GM12878 (cell line): ENCODE data around the gene ERAS. TPM values are rescaled to one million over a fixed set of nuclear protein-coding genes. Genes with fewer than 3 reads are reported as not detected.

Source experiments
- ATAC-seq: fragments of 200-7000 bp; cut with Tn5 transposase; 3 replicates; pipeline ENCODE4 v1.9.1; 2020; ENCODE audit warnings: mild to moderate bottlenecking, moderate library complexity
- BruUV-seq: library from RNA; stranded (reverse); fragments of 400-500 nt; replicated peaks from 2 replicates; lab custom pipeline; 2021; lab: Mats Ljungman, UMichigan
- CTCF ChIA-PET: fragments of 300-600 bp; sonication (Branson Sonifier 250); formaldehyde crosslinking; extraction: SDS; loops from one replicate; lab custom pipeline; 2021; ENCODE audit warnings: inconsistent platforms; lab: Yijun Ruan, JAX
- POLR2A ChIA-PET: fragments of 350-600 bp; formaldehyde crosslinking; extraction: SDS; loops from one replicate; lab custom pipeline; 2021; ENCODE audit warnings: inconsistent platforms; lab: Charles Lee
- RAD21 ChIA-PET: fragments of 300-600 bp; sonication (Branson Sonifier 250); formaldehyde crosslinking; loops from one replicate; lab custom pipeline; 2023; ENCODE audit warnings: antibody characterized with exemption; ENCODE audit not compliant: unreplicated experiment; lab: Charles Lee
- SMC1A ChIA-PET: fragments of 300-600 bp; sonication (Branson Sonifier 250); formaldehyde crosslinking; loops from one replicate; lab custom pipeline; 2023; ENCODE audit not compliant: unreplicated experiment, uncharacterized antibody; lab: Charles Lee
- DNase-seq: peaks from one replicate; pipeline ENCODE4 v3.0.0-alpha.2; 2011; ENCODE audit warnings: low read depth, low spot score
- FAIRE-seq: peaks from 3 replicates; lab custom pipeline; 2011; peaks lifted over from hg19 to GRCh38; lab: Jason Lieb, UNC
- H2AFZ ChIP-seq: 2 replicates; pipeline ENCODE4 v1.6.0; 2011; ENCODE audit warnings: low read depth, low read length, control low read depth; ENCODE audit not compliant: control insufficient read depth
- H3K27ac ChIP-seq: 2 replicates; pipeline ENCODE4 v1.5.1; 2011; ENCODE audit warnings: control low read depth; ENCODE audit not compliant: control insufficient read depth, insufficient read depth
- H3K27me3 ChIP-seq, 2 experiments: replicated peaks in 1 of 2; 2 replicates each; pipeline versions ENCODE4 v1.6.0 to v1.6.1; 2011; ENCODE audit warnings: low read length in 1 of 2; ENCODE audit not compliant: control insufficient read depth in 2 of 2, insufficient read depth in 2 of 2
- H3K36me3 ChIP-seq, 2 experiments: 2 replicates each; pipeline ENCODE4 v1.5.1; 2011; ENCODE audit warnings: low read length in 1 of 2; ENCODE audit not compliant: control insufficient read depth in 2 of 2, insufficient read depth in 2 of 2
- H3K4me1 ChIP-seq: 2 replicates; pipeline ENCODE4 v1.6.1; 2011; ENCODE audit warnings: mild to moderate bottlenecking, low read length, moderate library complexity, mixed read lengths; ENCODE audit not compliant: control insufficient read depth, insufficient read depth
- H3K4me2 ChIP-seq: 2 replicates; pipeline ENCODE4 v1.6.0; 2011; ENCODE audit warnings: control low read depth; ENCODE audit not compliant: control insufficient read depth, insufficient read depth
- H3K4me3 ChIP-seq: fragments of 200-600 bp; sonication (generic); 2 replicates; pipeline ENCODE4 v1.5.1; 2016
- H3K79me2 ChIP-seq: 2 replicates; pipeline ENCODE4 v1.6.0; 2011; ENCODE audit warnings: low read length; ENCODE audit not compliant: control insufficient read depth, insufficient read depth
- H3K9ac ChIP-seq: 2 replicates; pipeline ENCODE4 v1.8.0; 2011; ENCODE audit warnings: low read length, control low read depth, mixed read lengths; ENCODE audit not compliant: control insufficient read depth, insufficient read depth
- H3K9me3 ChIP-seq: replicated peaks from 3 replicates; pipeline ENCODE4 v1.5.1; 2011; ENCODE audit warnings: mild to moderate bottlenecking, low read length; ENCODE audit not compliant: control insufficient read depth, insufficient read depth
- H4K20me1 ChIP-seq: 2 replicates; pipeline ENCODE4 v1.6.0; 2011; ENCODE audit not compliant: control insufficient read depth, insufficient read depth
- BACH1 ChIP-seq: fragments of 450-650 bp; IDR thresholded peaks from 2 replicates; pipeline ENCODE4 v1.6.1; 2017; ENCODE audit warnings: mild to moderate bottlenecking, borderline replicate concordance
- BCL3 ChIP-seq: IDR thresholded peaks from 2 replicates; pipeline ENCODE4 v1.6.1; 2011; ENCODE audit warnings: borderline replicate concordance, low read depth, mild to moderate bottlenecking, moderate library complexity, low read length; ENCODE audit not compliant: insufficient read depth, poor library complexity, severe bottlenecking
- CREM ChIP-seq: IDR thresholded peaks from 2 replicates; pipeline ENCODE4 v1.6.1; 2014; ENCODE audit warnings: antibody characterized with exemption, low read depth
- ELK1 ChIP-seq: IDR thresholded peaks from 2 replicates; pipeline ENCODE4 v1.6.1; 2012; ENCODE audit warnings: low read depth, low read length, improper control_type of control experiment
- EP300 ChIP-seq, 2 experiments: fragments of 150-350 bp in 1 of 2; IDR thresholded peaks; 2 replicates each; pipeline ENCODE4 v1.6.1; 2011 to 2012; ENCODE audit warnings: low read depth in 2 of 2, low read length in 2 of 2, borderline replicate concordance in 1 of 2, improper control_type of control experiment in 1 of 2, inconsistent platforms in 1 of 2; ENCODE audit not compliant: control insufficient read depth in 1 of 2
- IKZF1 ChIP-seq: fragments of 450-650 bp; conservative IDR thresholded peaks from 2 replicates; pipeline ENCODE4 v1.6.1; 2017; ENCODE audit warnings: antibody characterized with exemption, mild to moderate bottlenecking
- NFYB ChIP-seq: IDR thresholded peaks from 2 replicates; pipeline ENCODE4 v1.6.1; 2011; ENCODE audit warnings: low read depth, mild to moderate bottlenecking, low read length, improper control_type of control experiment, moderate library complexity; ENCODE audit not compliant: insufficient read depth
- NR2F1 ChIP-seq: fragments of 450-650 bp; conservative IDR thresholded peaks from 2 replicates; pipeline ENCODE4 v1.6.1; 2017; ENCODE audit warnings: mild to moderate bottlenecking
- PAX5 ChIP-seq: IDR thresholded peaks from 2 replicates; pipeline ENCODE4 v1.6.1; 2011; ENCODE audit warnings: low read depth, low read length, borderline replicate concordance
- POLR2A ChIP-seq: IDR thresholded peaks from 2 replicates; pipeline ENCODE4 v1.6.1; 2011; ENCODE audit warnings: low read depth, mild to moderate bottlenecking, low read length
- RUNX3 ChIP-seq: IDR thresholded peaks from 2 replicates; pipeline ENCODE4 v1.6.1; 2012; ENCODE audit warnings: low read length, inconsistent platforms
- TCF3 ChIP-seq: IDR thresholded peaks from 2 replicates; pipeline ENCODE4 v1.6.1; 2012; ENCODE audit warnings: low read depth, mild to moderate bottlenecking, low read length, borderline replicate concordance; ENCODE audit not compliant: insufficient read depth
- YBX1 ChIP-seq: fragments of 450-650 bp; IDR thresholded peaks from 2 replicates; pipeline ENCODE4 v1.6.1; 2016; ENCODE audit warnings: antibody characterized with exemption
- ZNF207 ChIP-seq: fragments of 450-650 bp; IDR thresholded peaks from 2 replicates; pipeline ENCODE4 v1.6.1; 2014; ENCODE audit warnings: antibody characterized with exemption, mild to moderate bottlenecking, borderline replicate concordance
- WGBS: methylation state at CpG from one replicate; pipeline ENCODE4 v1.1.6; 2016; ENCODE audit warnings: low lambda C conversion rate; ENCODE audit not compliant: insufficient replicate concordance, insufficient coverage; ENCODE audit errors: missing lambda C conversion rate; 5-methylcytosine and 5-hydroxymethylcytosine counted together
- in situ Hi-C: fragments of 300-500 bp; cut with MboI; formaldehyde crosslinking; loops from 9 replicates; pipeline ENCODE4 v1.14.3; 2018; ENCODE audit warnings: mixed read lengths
- intact Hi-C: fragments of 100-400 bp; cut with micrococcal nuclease; formaldehyde crosslinking; loops from one replicate; pipeline ENCODE4 v1.14.2; 2022; ENCODE audit not compliant: unreplicated experiment
- polyA plus RNA-seq, 11 experiments: library from polyadenylated mRNA; depleted of rRNA in 4 of 11; unstranded in 6 of 11; stranded (reverse) in 5 of 11; fragments of >200 nt; fragmentation: Nextera tagmentation in 4 of 11; fragmentation: Illumina TruSeq in 1 of 11; extraction: Ambion mirVana in 4 of 11; extraction: Trizol in 1 of 11; gene quantifications; 1 replicate in 1 of 11; 2 replicates in 10 of 11; pipeline versions ENCODE4 v1.2.1 to v1.2.3, GENCODE V29; 2011 to 2016; ENCODE audit warnings: inconsistent platforms in 2 of 11, missing spikeins in 2 of 11, low read depth in 1 of 11
- total RNA-seq, 4 experiments: library from RNA; depleted of rRNA in 3 of 4; stranded (reverse); fragments of >200 nt in 3 of 4; fragmentation: Illumina TruSeq in 1 of 4; extraction: Trizol in 1 of 4; gene quantifications; 2 replicates each; pipeline versions ENCODE4 v1.2.1 to v1.2.3, GENCODE V29; 2013 to 2021
- TF ChIP-seq, protein P1 (sequence below): fragments of 450-650 bp; IDR thresholded peaks from 2 replicates; pipeline ENCODE4 v1.6.1; 2014; ENCODE audit warnings: mild to moderate bottlenecking
- TF ChIP-seq, protein P2 (sequence below): fragments of 450-650 bp; IDR thresholded peaks from 2 replicates; pipeline ENCODE4 v1.6.1; 2017; ENCODE audit warnings: mild to moderate bottlenecking, moderate library complexity

ERAS gene
- total and polyA plus RNA-seq, 10 of the 15 experiments (the other 5 are each of a cell fraction or from before 2014, with no cell fraction given) = not detected

DNA sequence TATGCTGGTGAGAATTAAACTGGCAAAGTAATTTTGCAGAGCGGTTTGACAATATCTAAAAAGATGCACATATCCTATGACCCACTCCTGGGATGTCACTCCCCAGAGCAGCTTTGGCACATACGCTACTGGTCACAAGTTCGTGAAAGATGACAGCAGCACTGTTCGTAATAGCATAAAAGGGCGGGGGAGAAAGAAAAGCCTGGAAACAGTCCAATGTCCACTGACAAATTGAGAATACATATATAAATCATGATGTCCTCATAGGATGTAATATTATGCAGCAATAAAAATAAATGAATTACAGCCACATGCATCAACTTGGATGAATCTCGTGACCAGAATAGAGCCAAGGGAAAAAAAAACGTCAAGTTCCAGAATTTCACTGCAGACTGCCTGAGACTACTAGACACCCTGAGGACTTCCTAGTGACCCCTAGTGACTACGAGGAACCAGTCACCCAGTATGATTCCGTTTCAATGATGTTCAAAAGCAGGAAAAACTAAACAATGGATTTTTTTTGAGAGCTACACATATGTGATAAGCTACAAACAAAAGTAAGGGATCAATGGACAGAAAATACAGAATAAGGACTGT, 7.3 kb downstream of the ERAS start:
- RAD21 ChIA-PET = no interaction called here
- Histone ChIP-seq H3K4me1 (no peaks in the 10 kb centered on the region), H3K9ac (no peak overlapping the region), H3K9me3 (no peaks in the 10 kb centered on the region; the same call in 2 of the 3 replicates), H3K4me2 (no peak overlapping the region), H2AFZ (no peak overlapping the region), H3K36me3 (no peaks in the 10 kb centered on the region), H3K79me2 (no peaks in the 10 kb centered on the region), H3K27ac (no peak overlapping the region), H3K4me3 (no peak overlapping the region), H4K20me1 (no peaks in the 10 kb centered on the region), H3K27me3 (no peaks in the 10 kb centered on the region)
- no peak for FAIRE-seq
- no peak for DNase-seq
- no peak for TF ChIP-seq NR2F1
- TF ChIP-seq ZNF207 = no peak
- TF ChIP-seq, protein P1, sequence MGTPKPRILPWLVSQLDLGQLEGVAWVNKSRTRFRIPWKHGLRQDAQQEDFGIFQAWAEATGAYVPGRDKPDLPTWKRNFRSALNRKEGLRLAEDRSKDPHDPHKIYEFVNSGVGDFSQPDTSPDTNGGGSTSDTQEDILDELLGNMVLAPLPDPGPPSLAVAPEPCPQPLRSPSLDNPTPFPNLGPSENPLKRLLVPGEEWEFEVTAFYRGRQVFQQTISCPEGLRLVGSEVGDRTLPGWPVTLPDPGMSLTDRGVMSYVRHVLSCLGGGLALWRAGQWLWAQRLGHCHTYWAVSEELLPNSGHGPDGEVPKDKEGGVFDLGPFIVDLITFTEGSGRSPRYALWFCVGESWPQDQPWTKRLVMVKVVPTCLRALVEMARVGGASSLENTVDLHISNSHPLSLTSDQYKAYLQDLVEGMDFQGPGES = no peak
- TF ChIP-seq YBX1 = no peak
- TF ChIP-seq ELK1 = no peak
- no peak for TF ChIP-seq NFYB
- no peak for TF ChIP-seq BCL3
- no peak for TF ChIP-seq POLR2A
- no peak for TF ChIP-seq IKZF1
- no peak for TF ChIP-seq PAX5
- TF ChIP-seq RUNX3 = no peak
- TF ChIP-seq, protein P2, sequence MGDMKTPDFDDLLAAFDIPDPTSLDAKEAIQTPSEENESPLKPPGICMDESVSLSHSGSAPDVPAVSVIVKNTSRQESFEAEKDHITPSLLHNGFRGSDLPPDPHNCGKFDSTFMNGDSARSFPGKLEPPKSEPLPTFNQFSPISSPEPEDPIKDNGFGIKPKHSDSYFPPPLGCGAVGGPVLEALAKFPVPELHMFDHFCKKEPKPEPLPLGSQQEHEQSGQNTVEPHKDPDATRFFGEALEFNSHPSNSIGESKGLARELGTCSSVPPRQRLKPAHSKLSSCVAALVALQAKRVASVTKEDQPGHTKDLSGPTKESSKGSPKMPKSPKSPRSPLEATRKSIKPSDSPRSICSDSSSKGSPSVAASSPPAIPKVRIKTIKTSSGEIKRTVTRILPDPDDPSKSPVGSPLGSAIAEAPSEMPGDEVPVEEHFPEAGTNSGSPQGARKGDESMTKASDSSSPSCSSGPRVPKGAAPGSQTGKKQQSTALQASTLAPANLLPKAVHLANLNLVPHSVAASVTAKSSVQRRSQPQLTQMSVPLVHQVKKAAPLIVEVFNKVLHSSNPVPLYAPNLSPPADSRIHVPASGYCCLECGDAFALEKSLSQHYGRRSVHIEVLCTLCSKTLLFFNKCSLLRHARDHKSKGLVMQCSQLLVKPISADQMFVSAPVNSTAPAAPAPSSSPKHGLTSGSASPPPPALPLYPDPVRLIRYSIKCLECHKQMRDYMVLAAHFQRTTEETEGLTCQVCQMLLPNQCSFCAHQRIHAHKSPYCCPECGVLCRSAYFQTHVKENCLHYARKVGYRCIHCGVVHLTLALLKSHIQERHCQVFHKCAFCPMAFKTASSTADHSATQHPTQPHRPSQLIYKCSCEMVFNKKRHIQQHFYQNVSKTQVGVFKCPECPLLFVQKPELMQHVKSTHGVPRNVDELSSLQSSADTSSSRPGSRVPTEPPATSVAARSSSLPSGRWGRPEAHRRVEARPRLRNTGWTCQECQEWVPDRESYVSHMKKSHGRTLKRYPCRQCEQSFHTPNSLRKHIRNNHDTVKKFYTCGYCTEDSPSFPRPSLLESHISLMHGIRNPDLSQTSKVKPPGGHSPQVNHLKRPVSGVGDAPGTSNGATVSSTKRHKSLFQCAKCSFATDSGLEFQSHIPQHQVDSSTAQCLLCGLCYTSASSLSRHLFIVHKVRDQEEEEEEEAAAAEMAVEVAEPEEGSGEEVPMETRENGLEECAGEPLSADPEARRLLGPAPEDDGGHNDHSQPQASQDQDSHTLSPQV = no peak
- no peak for TF ChIP-seq BACH1
- no peak for TF ChIP-seq CREM
- no peak for TF ChIP-seq TCF3
- TF ChIP-seq EP300 (IDR thresholded peaks at IDR 0.05; ENCODE audit: borderline replicate concordance in 1 of 2, control insufficient read depth in 1 of 2, low read depth in 2 of 2, low read length in 2 of 2) = no peak
- BruUV-seq = no TSS peak
- POLR2A ChIA-PET = no interaction called here
- CTCF ChIA-PET = no interaction called here
- 47% methylated on average over 9 of the region's 9 CpGs for WGBS
- intact Hi-C loops = no loop called here
- SMC1A ChIA-PET = no interaction called here
- no peak for ATAC-seq
- in situ Hi-C loops = no loop called here
